Thymus (tissue), 2 donors: ENCODE measurements around the gene PHC3. TPM values are rescaled to one million over a fixed set of nuclear protein-coding genes. Genes with fewer than 3 reads are reported as not detected.

Source experiments
- polyA plus RNA-seq: library from polyadenylated mRNA; stranded (reverse); fragments of 200-250 nt; gene quantifications from one replicate; pipeline ENCODE4 v1.2.3, GENCODE V29; 2013
- total RNA-seq: library from RNA; stranded (reverse); fragments of 120-200 nt; gene quantifications from one replicate; pipeline ENCODE4 v1.2.4, GENCODE V29; 2013
- donor health status: healthy.

PHC3 gene
- total and polyA plus RNA-seq, 2 donors = 11.7 to 21.3 TPM

Other genes with a start within 250 kb of the PHC3 start
- 61.7 TPM for gene SEC62, start 214.9 kb downstream of the PHC3 start, total RNA-seq
- 39.2 TPM for gene SEC62, start 214.9 kb downstream of the PHC3 start, polyA plus RNA-seq
- gene GPR160, start 143.7 kb downstream of the PHC3 start, total RNA-seq = 7.7 TPM
- 5.1 TPM for gene GPR160, start 143.7 kb downstream of the PHC3 start, polyA plus RNA-seq
- 23.1 TPM for gene PRKCI, start 40.7 kb upstream of the PHC3 start, total RNA-seq
- gene PRKCI, start 40.7 kb upstream of the PHC3 start, polyA plus RNA-seq = 21.9 TPM
- 30.6 TPM for gene SKIL, start 176.0 kb upstream of the PHC3 start, total RNA-seq
- gene SKIL, start 176.0 kb upstream of the PHC3 start, polyA plus RNA-seq = 23.0 TPM
- 0.47 TPM for gene CLDN11, start 237.1 kb upstream of the PHC3 start, total RNA-seq
- 1.5 TPM for gene CLDN11, start 237.1 kb upstream of the PHC3 start, polyA plus RNA-seq